Smooth muscle cell (in vitro differentiated cells): ENCODE measurements around the gene TGFBR3L. TPM values are rescaled to one million over a fixed set of nuclear protein-coding genes. Genes with fewer than 3 reads are reported as not detected.

Experiments used
- DNase-seq: peaks from one replicate; lab custom pipeline; 2025; ENCODE audit not compliant: unreplicated experiment; lab: John Stamatoyannopoulos, UW
- H2AFZ ChIP-seq: fragments of 200-600 bp; sonication (generic); 2 replicates; pipeline ENCODE4 v1.6.0; 2016; ENCODE audit warnings: antibody characterized with exemption, low read depth, mild to moderate bottlenecking
- H3F3A ChIP-seq: fragments of 200-600 bp; sonication (generic); 2 replicates; pipeline ENCODE4 v1.6.0; 2017; ENCODE audit warnings: antibody characterized with exemption, low read depth
- H3K27ac ChIP-seq: fragments of 200-600 bp; sonication (generic); 2 replicates; pipeline ENCODE4 v1.5.1; 2016; ENCODE audit warnings: low read depth, mild to moderate bottlenecking
- H3K27me3 ChIP-seq: fragments of 200-600 bp; sonication (generic); 2 replicates; pipeline ENCODE4 v1.6.1; 2016; ENCODE audit warnings: low read depth, mild to moderate bottlenecking
- H3K36me3 ChIP-seq: fragments of 200-600 bp; sonication (generic); 2 replicates; pipeline ENCODE4 v1.5.1; 2016; ENCODE audit warnings: low read depth
- H3K4me1 ChIP-seq: fragments of 200-600 bp; sonication (generic); 2 replicates; pipeline ENCODE4 v1.5.1; 2016; ENCODE audit warnings: low read depth
- H3K4me2 ChIP-seq: fragments of 200-600 bp; sonication (generic); 2 replicates; pipeline ENCODE4 v1.6.0; 2016; ENCODE audit warnings: mild to moderate bottlenecking
- H3K4me3 ChIP-seq: fragments of 200-600 bp; sonication (generic); 2 replicates; pipeline ENCODE4 v1.5.1; 2016; ENCODE audit warnings: mild to moderate bottlenecking
- H3K79me2 ChIP-seq: fragments of 200-600 bp; sonication (generic); 2 replicates; pipeline ENCODE4 v1.6.0; 2016; ENCODE audit warnings: low read depth, mild to moderate bottlenecking
- H3K9ac ChIP-seq: fragments of 200-600 bp; sonication (generic); 2 replicates; pipeline ENCODE4 v1.6.0; 2016; ENCODE audit warnings: low read depth
- H3K9me3 ChIP-seq: fragments of 200-600 bp; sonication (generic); replicated peaks from 2 replicates; pipeline ENCODE4 v1.5.1; 2016; ENCODE audit warnings: low read depth
- H4K20me1 ChIP-seq: fragments of 200-600 bp; sonication (generic); 2 replicates; pipeline ENCODE4 v1.6.0; 2016; ENCODE audit warnings: low read depth
- CTCF ChIP-seq: fragments of 200-600 bp; sonication (generic); IDR thresholded peaks from 2 replicates; pipeline ENCODE4 v1.5.1; 2017; ENCODE audit warnings: borderline replicate concordance, mild to moderate bottlenecking, antibody characterized with exemption; ENCODE audit not compliant: insufficient read depth, poor library complexity, severe bottlenecking
- WGBS: methylation state at CpG from one replicate; pipeline ENCODE4 v1.1.7; 2016; ENCODE audit warnings: low lambda C conversion rate; 5-methylcytosine and 5-hydroxymethylcytosine counted together
- polyA plus RNA-seq: library from polyadenylated mRNA; unstranded; fragments of >200 nt; fragmentation: Nextera tagmentation; extraction: Ambion mirVana; gene quantifications from 2 replicates; pipeline ENCODE4 v1.2.1, GENCODE V29; 2016
- total RNA-seq: library from RNA; depleted of rRNA; stranded (reverse); fragments of >200 nt; gene quantifications from 2 replicates; pipeline ENCODE4 v1.2.3, GENCODE V29; 2014

TGFBR3L gene
- total and polyA plus RNA-seq, 2 experiments from 2014 or later = 20.7 to 46.6 TPM

GRCh38 chr19:7940841-7941240 lies 26.2 kb downstream of the TGFBR3L start:
- H3K79me2 ChIP-seq = peaks cover 31% of the 10 kb centered on the region
- DNase-seq = no peak
- no peak overlapping the region for H3K27ac ChIP-seq
- no peaks in the 10 kb centered on the region for H3K36me3 ChIP-seq
- WGBS = 98% methylated on average over 13 of the region's 13 CpGs
- H3K4me1 ChIP-seq = peaks cover 5% of the 10 kb centered on the region
- H3K27me3 ChIP-seq = no peaks in the 10 kb centered on the region
- H3F3A ChIP-seq = no peaks in the 10 kb centered on the region
- TF ChIP-seq CTCF = no peak
- H2AFZ ChIP-seq = no peak overlapping the region
- no peak overlapping the region for H3K4me3 ChIP-seq
- peaks cover 5% of the 10 kb centered on the region for H4K20me1 ChIP-seq
- no peaks in the 10 kb centered on the region for H3K9me3 ChIP-seq
- H3K4me2 ChIP-seq = no peak overlapping the region
- no peak overlapping the region for H3K9ac ChIP-seq

- Histone ChIP-seq H4K20me1 (peaks cover 5% of the 10 kb centered on the region), H3K9ac (peak overlapping the region; percentile 97)
- no peak for TF ChIP-seq CTCF
Observed at GRCh38 chr19:7941895-7942596, 27.4 kb downstream of the TGFBR3L start.

GRCh38 chr19:7942981-7943443 lies 28.4 kb downstream of the TGFBR3L start:
- Histone ChIP-seq H3K4me3 (peak overlapping the region; percentile 75), H2AFZ (peak overlapping the region; percentile 57), H3K36me3 (no peaks in the 10 kb centered on the region), H3K9ac (peak overlapping the region; percentile 97), H3K27me3 (no peaks in the 10 kb centered on the region), H3K4me1 (peaks cover 5% of the 10 kb centered on the region), H3F3A (no peaks in the 10 kb centered on the region), H3K9me3 (no peaks in the 10 kb centered on the region), H3K27ac (peak overlapping the region; percentile 89), H4K20me1 (peaks cover 5% of the 10 kb centered on the region), H3K4me2 (peak overlapping the region; percentile 95), H3K79me2 (peaks cover 30% of the 10 kb centered on the region)
- DNase-seq = no peak
- no peak for TF ChIP-seq CTCF
- WGBS = 3% methylated on average over 23 of the region's 33 CpGs

More at GRCh38 chr19:7941895-7942596, 27.4 kb downstream of the TGFBR3L start:
- Histone ChIP-seq H3K4me2 (peak overlapping the region; percentile 95), H3K36me3 (no peaks in the 10 kb centered on the region), H3K4me1 (peaks cover 5% of the 10 kb centered on the region), H3K9me3 (no peaks in the 10 kb centered on the region), H3F3A (no peaks in the 10 kb centered on the region), H3K27ac (no peak overlapping the region), H2AFZ (no peak overlapping the region), H3K79me2 (peaks cover 31% of the 10 kb centered on the region), H3K4me3 (no peak overlapping the region), H3K27me3 (no peaks in the 10 kb centered on the region)
- WGBS = 93% methylated on average over 19 of the region's 19 CpGs
- no peak for DNase-seq
